DND-41 (cell line): Measurements from ENCODE around the gene GALNT13.

Experiments used
- ATAC-seq: fragments of 200-7000 bp; cut with Tn5 transposase; 3 replicates; pipeline ENCODE4 v1.9.1; 2021; ENCODE audit warnings: low read depth; ENCODE audit not compliant: insufficient read depth
- DNase-seq: peaks from one replicate; pipeline ENCODE4 v3.0.0-alpha.2; 2020
- H2AFZ ChIP-seq: 2 replicates; pipeline ENCODE4 v1.6.0; 2012; ENCODE audit warnings: low read depth, low read length
- H3K27ac ChIP-seq: 2 replicates; pipeline ENCODE4 v1.5.1; 2012; ENCODE audit warnings: low read length, inconsistent platforms
- H3K27me3 ChIP-seq: fragments of 200-600 bp; sonication (generic); 2 replicates; pipeline ENCODE4 v1.6.0; 2012; ENCODE audit warnings: low read length, mild to moderate bottlenecking, inconsistent platforms; ENCODE audit not compliant: insufficient read depth, poor library complexity
- H3K36me3 ChIP-seq: 2 replicates; pipeline ENCODE4 v1.5.1; 2012; ENCODE audit warnings: low read length, inconsistent platforms; ENCODE audit not compliant: insufficient read depth
- H3K4me1 ChIP-seq: 2 replicates; pipeline ENCODE4 v1.5.1; 2012; ENCODE audit warnings: mild to moderate bottlenecking, low read length; ENCODE audit not compliant: insufficient read depth
- H3K4me2 ChIP-seq: 2 replicates; pipeline ENCODE4 v1.6.0; 2012; ENCODE audit warnings: mild to moderate bottlenecking, moderate library complexity, low read length, inconsistent platforms; ENCODE audit not compliant: insufficient read depth
- H3K4me3 ChIP-seq, 2 experiments: fragments of 200-600 bp in 1 of 2; shearing (Covaris generic) in 1 of 2; 2 replicates each; pipeline ENCODE4 v1.5.1; 2012 to 2016; ENCODE audit warnings: inconsistent platforms in 2 of 2, low read length in 2 of 2, mild to moderate bottlenecking in 2 of 2, low read depth in 1 of 2, moderate library complexity in 1 of 2
- H3K79me2 ChIP-seq: 2 replicates; pipeline ENCODE4 v1.6.0; 2012; ENCODE audit warnings: low read length, inconsistent platforms; ENCODE audit not compliant: insufficient read depth
- H3K9ac ChIP-seq: 2 replicates; pipeline ENCODE4 v1.6.0; 2012; ENCODE audit warnings: low read depth, mild to moderate bottlenecking, inconsistent platforms, low read length, moderate library complexity
- H3K9me3 ChIP-seq: 2 replicates; pipeline ENCODE4 v1.5.1; 2012; ENCODE audit warnings: low read length, moderate library complexity, mild to moderate bottlenecking, inconsistent platforms; ENCODE audit not compliant: insufficient read depth, severe bottlenecking
- H4K20me1 ChIP-seq: 2 replicates; pipeline ENCODE4 v1.6.0; 2012; ENCODE audit warnings: low read length; ENCODE audit not compliant: insufficient read depth
- EZH2 ChIP-seq: IDR thresholded peaks from 3 replicates; pipeline ENCODE4 v1.6.1; 2012; ENCODE audit warnings: borderline replicate concordance, low read depth, mild to moderate bottlenecking, moderate library complexity, low read length, inconsistent platforms; ENCODE audit not compliant: severe bottlenecking
- TF ChIP-seq, protein P1 (sequence below): IDR thresholded peaks from 2 replicates; pipeline ENCODE4 v1.5.1; 2012; ENCODE audit warnings: borderline replicate concordance, low read length, moderate library complexity, mild to moderate bottlenecking; ENCODE audit not compliant: poor library complexity, severe bottlenecking; ENCODE audit errors: extremely low read depth

Gene GALNT13

DNA sequence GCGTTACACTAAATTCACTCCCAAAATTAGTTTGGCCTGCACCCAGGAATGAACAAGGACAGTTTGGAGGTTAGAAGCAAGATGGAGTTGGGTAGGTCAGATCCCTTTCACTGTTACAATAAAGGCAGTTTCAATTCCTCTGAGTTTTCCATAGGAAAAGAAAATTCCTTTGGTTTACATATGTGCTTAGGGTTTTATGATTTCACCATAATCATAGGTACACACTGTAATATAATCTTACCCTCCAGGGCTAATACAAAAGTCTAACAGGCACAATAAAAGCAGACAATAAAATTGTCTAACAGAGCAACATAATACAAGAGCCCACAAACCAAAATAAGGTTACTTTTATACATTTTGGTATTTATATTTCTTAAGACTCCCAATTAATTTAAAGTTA, 435.3 kb downstream of the GALNT13 start:
- H3K36me3 ChIP-seq: no peaks in the 10 kb centered on the region
- no peaks in the 10 kb centered on the region for H3K27me3 ChIP-seq
- H3K4me2 ChIP-seq: no peak overlapping the region
- no peak overlapping the region for H2AFZ ChIP-seq
- no peak overlapping the region for H3K9ac ChIP-seq
- no peak overlapping the region for H3K4me3 ChIP-seq
- no peak for TF ChIP-seq EZH2
- TF ChIP-seq, protein P1, sequence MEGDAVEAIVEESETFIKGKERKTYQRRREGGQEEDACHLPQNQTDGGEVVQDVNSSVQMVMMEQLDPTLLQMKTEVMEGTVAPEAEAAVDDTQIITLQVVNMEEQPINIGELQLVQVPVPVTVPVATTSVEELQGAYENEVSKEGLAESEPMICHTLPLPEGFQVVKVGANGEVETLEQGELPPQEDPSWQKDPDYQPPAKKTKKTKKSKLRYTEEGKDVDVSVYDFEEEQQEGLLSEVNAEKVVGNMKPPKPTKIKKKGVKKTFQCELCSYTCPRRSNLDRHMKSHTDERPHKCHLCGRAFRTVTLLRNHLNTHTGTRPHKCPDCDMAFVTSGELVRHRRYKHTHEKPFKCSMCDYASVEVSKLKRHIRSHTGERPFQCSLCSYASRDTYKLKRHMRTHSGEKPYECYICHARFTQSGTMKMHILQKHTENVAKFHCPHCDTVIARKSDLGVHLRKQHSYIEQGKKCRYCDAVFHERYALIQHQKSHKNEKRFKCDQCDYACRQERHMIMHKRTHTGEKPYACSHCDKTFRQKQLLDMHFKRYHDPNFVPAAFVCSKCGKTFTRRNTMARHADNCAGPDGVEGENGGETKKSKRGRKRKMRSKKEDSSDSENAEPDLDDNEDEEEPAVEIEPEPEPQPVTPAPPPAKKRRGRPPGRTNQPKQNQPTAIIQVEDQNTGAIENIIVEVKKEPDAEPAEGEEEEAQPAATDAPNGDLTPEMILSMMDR: no peak
- DNase-seq: no peak
- H3K9me3 ChIP-seq: no peaks in the 10 kb centered on the region
- no peaks in the 10 kb centered on the region for H3K4me1 ChIP-seq
- H4K20me1 ChIP-seq: no peaks in the 10 kb centered on the region
- ATAC-seq: no peak
- no peaks in the 10 kb centered on the region for H3K79me2 ChIP-seq
- no peak overlapping the region for H3K27ac ChIP-seq

DNA sequence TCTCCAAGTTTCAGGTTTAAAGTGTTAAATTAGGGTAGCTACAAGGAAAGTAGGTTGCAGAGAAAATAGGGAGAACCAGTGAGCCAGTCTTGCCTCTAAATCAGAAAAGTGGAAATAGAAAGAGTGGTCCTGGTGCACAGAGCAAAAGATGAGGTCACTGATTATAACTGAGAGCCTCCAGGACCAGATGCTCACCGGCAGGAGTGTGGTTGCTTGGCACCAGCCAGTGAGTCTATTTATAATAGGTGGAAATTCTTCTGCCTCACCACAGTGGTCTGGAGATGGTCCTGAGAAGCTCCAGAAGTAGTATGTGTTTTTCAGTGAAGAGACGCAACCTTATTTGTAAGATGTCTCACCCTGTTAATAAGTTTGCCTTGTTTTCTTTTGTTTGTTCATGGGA, 452.9 kb downstream of the GALNT13 start:
- TF ChIP-seq, protein P1: no peak
- no peak for TF ChIP-seq EZH2
- Histone ChIP-seq H3K27me3 (no peaks in the 10 kb centered on the region), H3K9ac (no peak overlapping the region), H4K20me1 (no peaks in the 10 kb centered on the region), H3K36me3 (no peaks in the 10 kb centered on the region), H2AFZ (no peak overlapping the region), H3K9me3 (no peaks in the 10 kb centered on the region), H3K4me2 (no peak overlapping the region), H3K4me3 (no peak overlapping the region), H3K79me2 (no peaks in the 10 kb centered on the region), H3K27ac (no peak overlapping the region), H3K4me1 (no peaks in the 10 kb centered on the region)
- ATAC-seq (no peak), DNase-seq (no peak)

DNA sequence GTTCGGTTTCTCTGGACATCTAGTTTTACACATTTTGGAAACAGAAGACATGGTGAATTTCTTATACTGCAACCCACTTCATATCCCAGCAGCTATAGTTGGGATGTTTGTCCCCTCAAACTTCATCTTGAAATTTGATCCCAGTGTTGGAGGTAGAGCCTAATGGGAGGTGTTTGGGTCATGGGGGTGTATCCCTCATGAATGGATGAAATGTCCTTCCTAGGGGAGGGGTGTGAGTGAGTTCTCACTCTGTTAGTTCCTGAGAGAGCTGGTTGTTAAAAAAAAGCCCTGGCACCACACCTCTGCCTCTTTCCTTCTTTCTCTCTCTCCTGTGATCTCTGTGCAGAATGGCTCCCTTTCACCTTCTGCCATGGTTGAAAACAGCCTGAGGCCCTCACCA, 457.8 kb downstream of the GALNT13 start:
- no peak for ATAC-seq
- Histone ChIP-seq H2AFZ (no peak overlapping the region), H3K9ac (no peak overlapping the region), H3K27me3 (no peaks in the 10 kb centered on the region), H4K20me1 (no peaks in the 10 kb centered on the region), H3K36me3 (no peaks in the 10 kb centered on the region), H3K4me1 (no peaks in the 10 kb centered on the region), H3K79me2 (no peaks in the 10 kb centered on the region), H3K9me3 (no peaks in the 10 kb centered on the region), H3K27ac (no peak overlapping the region), H3K4me2 (no peak overlapping the region), H3K4me3 (no peak overlapping the region)
- DNase-seq: no peak
- TF ChIP-seq, protein P1: no peak
- TF ChIP-seq EZH2: no peak

DNA sequence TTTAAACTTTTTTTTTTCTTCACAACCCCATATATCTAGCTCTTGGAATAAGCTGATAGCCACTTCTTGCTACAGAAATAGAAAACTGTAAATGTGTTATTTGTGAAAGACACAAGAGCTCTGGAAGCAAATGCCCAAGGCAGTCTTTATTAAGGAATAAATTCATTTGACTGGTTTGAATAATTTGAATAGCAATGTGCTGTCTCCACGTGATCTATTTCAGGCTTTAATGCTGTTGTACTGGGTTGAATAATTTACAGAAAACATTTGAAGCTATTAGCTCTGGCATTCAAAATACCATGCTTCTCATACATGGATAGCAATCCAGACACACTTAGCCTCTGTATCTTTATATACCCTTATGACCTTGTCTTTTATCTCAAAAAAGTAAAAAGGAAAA, 460.1 kb downstream of the GALNT13 start:
- Histone ChIP-seq H3K79me2 (no peaks in the 10 kb centered on the region), H3K9me3 (no peaks in the 10 kb centered on the region), H4K20me1 (no peaks in the 10 kb centered on the region), H3K27me3 (no peaks in the 10 kb centered on the region), H3K4me3 (no peak overlapping the region), H2AFZ (no peak overlapping the region), H3K9ac (no peak overlapping the region), H3K36me3 (no peaks in the 10 kb centered on the region), H3K27ac (no peak overlapping the region), H3K4me2 (no peak overlapping the region), H3K4me1 (no peaks in the 10 kb centered on the region)
- no peak for DNase-seq
- no peak for ATAC-seq
- TF ChIP-seq, protein P1: no peak
- TF ChIP-seq EZH2: no peak
